ENCODE measurements around the gene EAF2. TPM values are rescaled to one million over a fixed set of nuclear protein-coding genes. Genes with fewer than 3 reads are reported as not detected.
A peak's percentile ranks its signal among the peaks of the same experiment; 100 is the strongest.

EAF2 gene
- total and polyA plus RNA-seq, 8 donors = 1.2 to 11.9 (median 5.8) TPM; not detected in 2

- TF ChIP-seq POLR2AphosphoS5 (IDR thresholded peaks at IDR 0.05) = no peak
- no peak for TF ChIP-seq EP300 (IDR thresholded peaks at IDR 0.05)
- no peak overlapping the region for H3K4me3 ChIP-seq
- H3K36me3 ChIP-seq = no peaks in the 10 kb centered on the region
- DNase-seq = no peak
- H3K27me3 ChIP-seq = no peaks in the 10 kb centered on the region
- H3K4me1 ChIP-seq = no peaks in the 10 kb centered on the region
- intact Hi-C loops (cut with DNase I; ENCODE audit: low total_unique reads) = no loop called here
- no peaks in the 10 kb centered on the region for H3K9me3 ChIP-seq
- H3K27ac ChIP-seq = no peak overlapping the region
- 90 to 94% (median 93%) methylated on average over 2 of the region's 2 CpGs for WGBS, 5 donors
Observed at GRCh38 chr3:121885386-121885785, 50.4 kb downstream of the EAF2 start.

GRCh38 chr3:121894301-121894990 is 59.4 kb downstream of the EAF2 start, which contains the start of gene SLC15A2:
Gene SLC15A2, plus strand, starts transcription at chr3:121894401. Its CDS starts 76 bp downstream, at chr3:121894477.
- no peaks in the 10 kb centered on the region for H3K27me3 ChIP-seq
- DNase-seq = peak; percentile 43 to 45
- H3K36me3 ChIP-seq = no peaks in the 10 kb centered on the region
- H3K4me1 ChIP-seq = peaks cover 0 to 17% (median 10%) of the 10 kb centered on the region in 4 donors
- no peak within 1 kb of the TSS for H3K4me3 ChIP-seq
- TF ChIP-seq CTCF (IDR thresholded peaks at IDR 0.05) = no peak
- no peak for TF ChIP-seq POLR2AphosphoS5 (IDR thresholded peaks at IDR 0.05)
- TF ChIP-seq POLR2A (IDR thresholded peaks at IDR 0.05) = no peak
- no peak for TF ChIP-seq EP300 (IDR thresholded peaks at IDR 0.05)
- intact Hi-C loops (cut with DNase I; ENCODE audit: low total_unique reads) = no loop called here
- WGBS, 5 donors = 10 to 22% (median 18%) methylated on average over 3 of the region's 3 CpGs
- H3K27ac ChIP-seq = no peak within 1 kb of the TSS
- no peaks in the 10 kb centered on the region for H3K9me3 ChIP-seq

- DNase-seq = peak in 1 of 2 donors; percentile 20
- H3K36me3 ChIP-seq = no peaks in the 10 kb centered on the region
- H3K27ac ChIP-seq = no peak overlapping the region
- no peak overlapping the region for H3K4me3 ChIP-seq
- H3K9me3 ChIP-seq = no peaks in the 10 kb centered on the region
- H3K4me1 ChIP-seq = peaks cover 0 to 17% (median 10%) of the 10 kb centered on the region in 4 donors
- TF ChIP-seq POLR2A (IDR thresholded peaks at IDR 0.05) (no peak), POLR2AphosphoS5 (IDR thresholded peaks at IDR 0.05) (no peak), EP300 (IDR thresholded peaks at IDR 0.05) (no peak), CTCF (IDR thresholded peaks at IDR 0.05) (no peak)
- intact Hi-C loops (cut with DNase I; ENCODE audit: low total_unique reads) = no loop called here
- 0 to 23% (median 0%) methylated on average over 1 of the region's 1 CpG for WGBS, 5 donors
- H3K27me3 ChIP-seq = no peaks in the 10 kb centered on the region
Observed at GRCh38 chr3:121895121-121895520, 60.1 kb downstream of the EAF2 start.

GRCh38 chr3:121895736-121896135 is 60.7 kb downstream of the EAF2 start:
- Histone ChIP-seq H3K27ac (no peak overlapping the region), H3K4me1 (peaks cover 0 to 17% (median 10%) of the 10 kb centered on the region in 4 donors), H3K9me3 (no peaks in the 10 kb centered on the region), H3K36me3 (no peaks in the 10 kb centered on the region), H3K4me3 (no peak overlapping the region), H3K27me3 (no peaks in the 10 kb centered on the region)
- intact Hi-C loops (cut with DNase I; ENCODE audit: low total_unique reads) = no loop called here
- TF ChIP-seq POLR2A (IDR thresholded peaks at IDR 0.05) (no peak), EP300 (IDR thresholded peaks at IDR 0.05) (no peak), POLR2AphosphoS5 (IDR thresholded peaks at IDR 0.05) (no peak), CTCF (IDR thresholded peaks at IDR 0.05) (no peak)
- no peak for DNase-seq

GRCh38 chr3:121896823-121897222 is 61.8 kb downstream of the EAF2 start:
- Histone ChIP-seq H3K4me1 (peaks cover 0 to 17% (median 10%) of the 10 kb centered on the region in 4 donors), H3K9me3 (no peaks in the 10 kb centered on the region), H3K4me3 (no peak overlapping the region), H3K27me3 (no peaks in the 10 kb centered on the region), H3K36me3 (no peaks in the 10 kb centered on the region), H3K27ac (no peak overlapping the region)
- TF ChIP-seq POLR2A (IDR thresholded peaks at IDR 0.05) (no peak), POLR2AphosphoS5 (IDR thresholded peaks at IDR 0.05) (no peak), EP300 (IDR thresholded peaks at IDR 0.05) (no peak), CTCF (IDR thresholded peaks at IDR 0.05) (no peak)
- intact Hi-C loops (cut with DNase I; ENCODE audit: low total_unique reads) = no loop called here
- peak in 1 of 2 donors; percentile 5 for DNase-seq

Data from stomach (tissue), 9 donors.